HG02870 (cell line): ENCODE data around the gene SHH.

Experiments
- ATAC-seq: cut with Tn5 transposase; IDR thresholded peaks from one replicate; pipeline ENCODE4 v1.9.1; 2021; ENCODE audit warnings: mild to moderate bottlenecking, moderate library complexity; ENCODE audit not compliant: unreplicated experiment

SHH gene

DNA sequence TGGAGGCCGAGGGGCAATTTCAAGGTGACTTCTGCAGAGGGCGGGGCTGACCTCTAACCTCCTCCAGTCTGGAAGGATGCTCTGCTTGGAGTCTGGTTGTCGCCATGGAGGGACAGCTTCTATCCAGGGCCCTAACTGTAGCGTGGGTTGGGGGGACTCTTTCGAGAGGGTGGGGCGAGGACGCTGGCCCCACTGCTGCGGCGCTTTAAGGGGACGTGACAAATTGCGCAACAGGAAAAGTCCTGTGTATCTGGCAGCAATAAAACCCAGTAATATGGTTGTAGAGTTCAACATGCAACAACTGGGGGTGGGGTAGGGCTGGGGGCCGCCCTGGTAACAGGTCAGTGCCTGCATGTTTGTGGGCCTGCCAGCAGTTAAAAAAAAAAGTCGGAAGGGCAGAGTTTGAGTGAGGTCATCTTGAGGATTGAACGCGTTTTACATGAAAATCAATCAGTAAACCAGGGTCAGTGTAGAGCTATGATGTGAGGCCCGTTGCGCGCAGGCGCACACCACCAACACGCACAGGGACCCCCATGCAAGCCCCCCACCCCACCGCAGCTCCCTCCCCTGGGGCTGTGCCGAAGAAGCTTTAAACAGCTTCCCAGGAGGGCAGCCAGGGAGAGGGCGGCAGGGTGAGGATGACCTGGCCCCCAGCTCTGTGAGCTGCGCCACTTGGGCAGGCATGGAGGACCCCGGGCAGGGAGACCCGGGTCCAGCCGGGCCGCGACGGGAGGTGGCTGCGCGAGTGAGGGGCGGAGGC lies 4.3 kb downstream of the SHH start:
- no peak for ATAC-seq

DNA sequence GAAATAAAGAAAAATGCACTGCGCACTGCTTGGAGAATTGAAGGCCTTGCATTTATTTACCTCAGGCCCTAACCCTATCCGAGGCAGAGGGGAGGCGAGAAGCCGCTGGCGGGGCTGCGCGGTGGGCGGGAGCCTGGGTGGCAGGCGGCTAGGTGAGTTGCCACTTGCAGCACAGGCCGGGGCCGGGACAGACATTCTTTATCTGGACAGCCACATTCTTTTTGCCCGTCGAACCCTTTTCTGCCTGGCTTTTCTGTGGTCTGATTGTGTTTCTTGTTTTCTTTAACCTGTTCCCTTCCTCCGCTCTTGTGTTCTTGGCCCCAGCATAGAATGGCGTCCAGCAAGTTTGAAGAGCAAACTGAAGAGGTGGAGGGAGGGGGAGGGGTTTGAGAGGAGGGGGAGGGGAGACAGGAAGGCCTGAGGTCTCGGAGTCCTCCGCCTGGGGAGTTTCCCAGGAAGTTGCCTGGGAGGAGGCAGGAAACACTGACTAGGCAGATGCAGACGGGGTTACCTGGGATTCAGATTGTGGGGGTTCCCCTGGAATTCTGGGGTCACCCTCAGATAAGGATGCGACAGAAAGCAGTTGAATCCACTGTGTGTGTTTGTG lies 5.1 kb downstream of the SHH start:
- ATAC-seq: no peak

DNA sequence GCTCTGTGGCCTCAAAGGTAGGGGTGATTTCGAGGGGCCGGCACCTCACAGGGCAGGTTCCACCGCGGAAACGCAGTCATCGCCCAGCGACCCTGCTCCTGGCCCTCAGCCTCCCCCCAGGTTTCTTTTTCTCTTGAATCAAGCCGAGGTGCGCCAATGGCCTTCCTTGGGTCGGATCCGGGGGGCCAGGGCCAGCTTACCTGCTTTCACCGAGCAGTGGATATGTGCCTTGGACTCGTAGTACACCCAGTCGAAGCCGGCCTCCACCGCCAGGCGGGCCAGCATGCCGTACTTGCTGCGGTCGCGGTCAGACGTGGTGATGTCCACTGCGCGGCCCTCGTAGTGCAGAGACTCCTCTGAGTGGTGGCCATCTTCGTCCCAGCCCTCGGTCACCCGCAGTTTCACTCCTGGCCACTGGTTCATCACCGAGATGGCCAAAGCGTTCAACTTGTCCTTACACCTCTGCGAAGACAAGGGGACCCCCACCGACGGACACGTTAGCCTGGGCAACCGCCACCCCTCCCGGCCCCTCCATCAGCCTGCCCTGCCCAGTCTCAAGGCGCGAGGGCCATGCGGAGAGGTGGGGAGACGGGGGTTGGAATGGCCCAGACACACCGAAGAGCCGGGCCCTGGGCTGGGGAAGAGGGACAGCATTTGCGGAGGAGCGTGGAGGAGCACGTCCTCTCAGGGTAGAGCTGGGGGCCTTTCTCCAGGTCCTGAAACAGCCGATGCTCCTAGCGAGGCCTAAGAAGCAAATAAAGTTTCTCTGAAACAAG lies 6.0 kb downstream of the SHH start:
- ATAC-seq: no peak

DNA sequence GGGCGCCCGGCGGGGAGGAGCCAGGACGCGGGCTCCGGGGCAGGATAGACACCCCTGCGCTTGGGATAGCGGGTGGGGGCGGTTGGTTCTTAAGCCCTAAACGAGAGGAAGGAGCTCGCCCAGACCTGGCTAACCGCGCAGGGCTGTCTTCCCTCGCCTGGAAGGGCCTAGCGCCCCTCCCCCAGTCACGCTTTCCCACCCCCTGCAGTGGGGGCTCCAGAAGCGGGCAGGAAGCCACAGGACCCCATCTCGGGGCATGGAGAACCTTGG lies 6.5 kb downstream of the SHH start:
- no peak for ATAC-seq

DNA sequence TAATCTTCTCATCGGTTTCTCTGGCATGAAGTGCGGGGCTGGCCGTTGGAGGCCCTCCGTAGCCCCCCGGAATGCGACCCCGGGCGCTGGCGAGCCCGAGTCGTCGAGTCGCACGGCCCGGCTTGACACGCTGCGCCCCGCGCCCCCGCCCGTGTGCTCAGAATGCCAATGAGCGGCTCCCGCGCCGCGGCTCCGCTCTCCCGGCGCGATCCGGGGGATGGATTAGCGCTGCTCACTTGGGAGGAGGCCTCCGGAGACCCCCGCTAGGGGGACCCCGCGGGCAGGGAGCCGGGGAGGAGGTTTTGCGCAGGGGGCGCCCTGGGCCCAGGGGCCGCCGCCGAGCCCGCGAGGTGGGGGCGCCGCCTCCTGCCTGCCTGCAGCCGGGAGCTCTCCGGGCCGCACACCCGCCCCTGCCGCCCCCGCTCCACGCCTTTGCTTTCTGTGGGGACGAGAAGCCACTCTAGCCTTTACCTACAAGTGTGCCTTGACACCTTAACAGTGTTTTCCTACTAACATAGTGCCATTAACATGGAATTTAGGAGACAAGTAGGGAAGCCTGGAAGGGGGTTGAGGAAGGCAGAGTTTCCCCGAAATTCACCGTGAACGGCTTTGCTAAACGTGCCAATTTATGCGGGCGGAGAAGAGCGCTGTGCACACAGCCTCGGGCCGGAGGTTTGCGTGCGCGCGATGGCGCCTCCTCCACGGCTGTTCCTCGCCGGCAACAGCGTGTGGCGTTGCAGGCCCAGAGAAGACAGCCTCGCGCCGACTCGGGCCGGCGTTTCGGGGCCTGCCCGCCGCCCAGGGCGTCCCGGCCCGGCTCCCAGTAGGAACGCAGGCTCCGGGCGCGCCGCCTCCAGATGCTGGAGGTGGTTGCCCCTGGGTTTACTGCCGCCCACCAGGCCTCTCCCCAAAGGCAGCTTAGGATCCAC lies 7.1 kb downstream of the SHH start:
- ATAC-seq: no peak

GRCh38 chr7:155804431-155804831 lies 7.8 kb downstream of the SHH start:
- ATAC-seq: no peak

GRCh38 chr7:155803418-155804376 lies 8.6 kb downstream of the SHH start:
- no peak for ATAC-seq

GRCh38 chr7:155802906-155803417 lies 9.3 kb downstream of the SHH start:
- ATAC-seq: no peak

DNA sequence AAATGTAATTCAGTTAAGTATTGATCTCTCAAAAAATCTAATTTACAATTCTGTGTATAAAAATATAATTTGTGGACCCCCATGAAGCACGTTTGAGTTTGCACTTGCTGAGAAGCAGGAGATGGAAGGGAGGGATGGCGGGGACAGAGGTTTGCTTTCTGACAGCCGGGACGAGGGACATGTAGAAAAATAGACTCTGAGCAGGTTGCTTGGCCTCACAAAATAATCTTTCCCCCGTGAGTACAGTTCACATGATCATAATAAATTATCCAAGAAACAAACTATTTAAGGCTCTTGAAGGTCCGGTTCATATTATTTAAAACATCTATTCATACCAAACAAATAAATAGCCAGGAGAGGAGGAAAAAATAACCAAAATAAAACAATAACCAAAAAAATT lies 10.0 kb downstream of the SHH start:
- ATAC-seq: no peak

DNA sequence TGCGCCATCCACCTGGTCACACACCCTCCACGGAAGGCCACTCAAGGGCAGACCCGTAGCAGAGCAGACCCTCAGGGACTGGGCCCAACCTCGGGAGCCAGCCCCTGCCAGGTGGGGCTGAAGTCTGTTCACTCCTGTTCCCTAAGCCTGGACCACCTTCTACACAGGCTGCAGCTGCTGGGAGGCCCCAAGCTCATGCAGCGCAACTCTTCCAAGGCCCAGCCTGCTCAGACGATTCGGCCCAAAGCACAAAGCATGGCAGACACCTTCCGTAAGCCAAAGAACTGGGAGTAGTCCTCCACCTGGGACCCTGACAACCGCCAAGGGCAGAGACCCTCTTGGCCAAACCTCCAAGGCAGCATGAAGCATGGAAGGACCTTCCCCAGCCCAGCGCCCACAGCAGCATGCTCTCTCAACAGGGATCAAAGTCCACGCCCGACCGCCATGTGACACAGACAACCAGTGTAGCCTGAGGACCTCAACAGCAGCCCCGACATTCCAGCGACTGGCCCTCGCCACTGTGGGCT lies 11.5 kb downstream of the SHH start:
- no peak for ATAC-seq

DNA sequence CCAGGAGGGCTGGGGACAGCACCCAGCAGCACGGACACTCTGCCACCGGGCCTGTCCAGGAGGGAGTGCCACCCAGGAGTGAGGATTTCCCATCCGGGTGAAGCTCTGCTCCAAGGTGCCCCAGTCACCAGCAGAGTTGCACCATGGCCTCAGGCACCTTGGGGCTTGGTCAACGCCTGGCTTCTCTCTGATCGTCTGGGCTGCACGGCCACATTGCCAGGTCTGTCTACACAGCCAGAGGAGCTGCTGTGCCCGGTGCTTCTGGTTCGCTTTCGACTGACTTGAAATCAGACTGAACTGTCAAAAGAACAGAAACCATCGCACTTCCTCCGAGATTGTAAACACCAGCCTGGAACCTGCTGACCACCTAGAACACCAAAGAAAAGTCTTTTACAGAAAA lies 12.0 kb downstream of the SHH start:
- ATAC-seq: no peak

GRCh38 chr7:155799514-155799913 lies 12.7 kb downstream of the SHH start:
- ATAC-seq: no peak

DNA sequence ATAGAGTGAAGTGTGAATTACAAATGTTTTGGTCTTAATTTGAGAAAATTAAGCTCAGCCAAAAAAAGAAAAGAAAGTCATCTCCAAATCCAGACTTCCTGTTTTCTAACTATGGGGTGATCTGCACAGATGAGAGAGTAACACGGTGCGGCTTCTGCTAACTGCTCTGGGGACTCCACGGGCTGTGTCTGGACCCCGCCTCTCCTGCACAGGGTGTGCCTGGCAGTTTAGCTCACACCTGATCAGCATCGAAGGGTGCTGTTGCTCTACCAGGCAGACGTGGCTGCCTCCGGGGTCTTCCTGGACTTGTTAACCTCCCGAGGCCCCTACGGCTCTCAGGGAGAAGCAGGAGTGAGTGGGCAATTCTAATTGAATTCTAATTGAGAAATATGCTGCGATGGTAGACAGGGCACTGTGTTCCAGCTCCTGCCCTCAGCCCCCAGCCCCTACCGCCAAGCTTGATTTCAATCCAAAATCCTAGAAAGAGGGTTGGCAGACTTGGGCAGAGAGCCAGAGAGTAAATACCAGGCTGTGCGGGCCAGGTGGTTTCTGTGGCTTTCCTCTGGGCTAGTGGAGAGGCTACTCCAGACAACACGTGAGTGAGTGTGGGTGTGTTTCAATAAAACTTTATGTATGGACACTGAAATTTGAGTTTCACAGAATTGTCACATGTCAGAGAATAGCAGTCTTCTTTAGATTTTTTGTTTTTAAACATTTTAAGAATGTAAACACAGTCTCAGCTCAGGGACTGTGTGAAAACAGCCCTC lies 13.4 kb downstream of the SHH start:
- ATAC-seq: no peak

- ATAC-seq: no peak
Measured at GRCh38 chr7:155797262-155798250, 14.7 kb downstream of the SHH start.

DNA sequence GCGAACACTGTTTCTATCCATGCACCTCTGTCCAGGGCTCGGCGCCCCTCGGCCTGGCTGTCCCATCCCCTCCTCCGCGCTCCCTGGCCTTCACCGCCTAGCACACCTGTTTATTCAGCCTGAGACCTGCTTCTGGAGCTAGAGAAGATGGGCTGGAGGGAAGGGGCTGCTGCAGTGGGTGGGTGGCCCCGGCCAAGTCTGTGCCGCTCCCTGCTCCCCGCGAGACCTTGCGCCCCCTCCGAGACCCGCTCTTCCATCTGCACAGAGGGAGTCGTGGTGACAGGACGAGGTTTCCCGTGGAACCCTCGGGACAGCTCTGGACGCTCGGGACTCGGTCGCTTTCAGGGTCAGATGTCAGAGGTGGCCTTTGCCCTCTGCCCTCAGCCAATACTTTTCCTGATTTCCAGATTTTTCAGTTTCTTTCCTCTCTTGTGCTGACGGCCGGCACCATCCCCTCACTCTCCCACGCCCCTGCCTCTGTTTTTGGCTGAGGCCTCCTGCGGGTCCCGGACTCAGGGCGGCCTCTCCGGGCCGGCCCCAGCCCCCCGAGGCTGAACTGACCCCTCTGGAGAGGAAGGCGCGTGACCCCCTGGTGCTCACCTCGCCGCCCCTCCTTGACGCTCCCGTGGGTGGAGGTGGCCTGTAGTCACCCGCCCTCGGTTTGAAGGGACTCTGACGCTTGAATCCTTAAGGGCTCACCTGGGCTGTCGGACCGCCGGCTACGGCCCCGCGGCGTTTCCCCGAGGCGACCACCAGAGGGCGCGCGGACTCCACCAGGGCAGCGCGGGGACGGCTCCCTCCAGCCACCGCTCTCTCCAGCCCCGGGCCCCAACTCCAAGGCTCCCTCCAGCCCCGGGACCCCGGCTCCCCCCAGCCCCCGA lies 15.6 kb downstream of the SHH start:
- peak; percentile 71 for ATAC-seq

DNA sequence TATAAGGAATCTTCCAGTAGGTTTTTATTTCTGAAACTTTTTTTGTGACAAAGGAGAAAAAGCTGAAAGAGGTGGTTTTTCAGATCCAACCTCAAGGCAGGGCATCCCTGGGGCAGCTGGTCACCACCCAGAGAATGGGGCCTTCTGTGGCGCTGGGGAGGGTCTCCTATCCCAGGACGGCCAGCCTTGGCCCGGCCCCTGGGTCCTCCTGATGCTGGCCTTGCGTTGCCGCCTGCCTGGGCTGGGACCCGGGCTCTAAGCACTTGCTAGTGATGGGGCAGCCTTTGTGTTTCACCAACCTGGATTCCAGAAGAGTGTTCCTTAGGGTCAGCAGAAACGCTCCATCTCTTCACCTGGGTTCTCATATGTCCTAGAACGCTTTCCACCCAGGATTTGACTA lies 16.3 kb downstream of the SHH start:
- ATAC-seq: no peak

- ATAC-seq: no peak
Measured at GRCh38 chr7:155795401-155795800, 16.9 kb downstream of the SHH start.
